Measurements from ENCODE around the gene CYTH4.

DNA sequence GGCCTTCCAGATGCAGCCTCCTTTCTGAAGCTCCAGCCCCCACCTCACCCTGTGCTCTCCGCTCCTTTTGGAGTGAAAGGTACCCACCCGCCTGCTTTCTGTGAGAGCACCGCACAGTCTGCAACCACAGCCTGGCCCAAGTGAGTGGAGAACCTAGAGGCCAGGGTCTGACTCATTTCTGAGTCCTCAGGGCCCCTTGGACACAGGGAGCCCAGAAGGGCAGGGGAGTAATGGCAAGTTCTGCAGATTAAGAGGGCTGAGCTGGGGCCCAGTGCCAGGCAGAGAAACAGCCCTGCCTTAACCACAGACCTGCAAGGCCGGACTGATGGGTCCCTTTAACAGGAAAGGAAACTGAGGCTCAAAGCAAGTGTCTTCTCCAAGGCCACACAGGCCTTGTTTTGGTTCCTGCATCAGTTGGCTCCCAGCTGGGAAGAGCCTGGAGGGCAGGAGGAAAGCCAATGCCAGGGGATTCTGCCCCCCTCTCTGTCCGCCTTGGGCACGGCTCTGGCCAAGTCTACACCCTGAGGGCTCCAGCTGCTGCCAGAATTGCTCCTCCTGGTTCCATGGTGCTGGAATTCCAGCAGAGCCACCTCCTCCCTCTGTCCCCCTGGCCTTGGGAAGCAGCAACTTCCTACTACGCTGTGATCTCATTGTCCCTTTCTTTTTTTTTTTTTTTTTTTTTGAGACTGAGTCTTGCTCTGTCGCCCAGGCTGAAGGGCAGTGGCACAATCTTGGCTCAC lies 55.1 kb downstream of the CYTH4 start:
- TF ChIP-seq, protein P1, sequence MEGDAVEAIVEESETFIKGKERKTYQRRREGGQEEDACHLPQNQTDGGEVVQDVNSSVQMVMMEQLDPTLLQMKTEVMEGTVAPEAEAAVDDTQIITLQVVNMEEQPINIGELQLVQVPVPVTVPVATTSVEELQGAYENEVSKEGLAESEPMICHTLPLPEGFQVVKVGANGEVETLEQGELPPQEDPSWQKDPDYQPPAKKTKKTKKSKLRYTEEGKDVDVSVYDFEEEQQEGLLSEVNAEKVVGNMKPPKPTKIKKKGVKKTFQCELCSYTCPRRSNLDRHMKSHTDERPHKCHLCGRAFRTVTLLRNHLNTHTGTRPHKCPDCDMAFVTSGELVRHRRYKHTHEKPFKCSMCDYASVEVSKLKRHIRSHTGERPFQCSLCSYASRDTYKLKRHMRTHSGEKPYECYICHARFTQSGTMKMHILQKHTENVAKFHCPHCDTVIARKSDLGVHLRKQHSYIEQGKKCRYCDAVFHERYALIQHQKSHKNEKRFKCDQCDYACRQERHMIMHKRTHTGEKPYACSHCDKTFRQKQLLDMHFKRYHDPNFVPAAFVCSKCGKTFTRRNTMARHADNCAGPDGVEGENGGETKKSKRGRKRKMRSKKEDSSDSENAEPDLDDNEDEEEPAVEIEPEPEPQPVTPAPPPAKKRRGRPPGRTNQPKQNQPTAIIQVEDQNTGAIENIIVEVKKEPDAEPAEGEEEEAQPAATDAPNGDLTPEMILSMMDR (CRISPR knock-in tag; IDR thresholded peaks at IDR 0.05): no peak
- TF ChIP-seq CBX5 (CRISPR knock-in tag; IDR thresholded peaks at IDR 0.05; ENCODE audit: borderline replicate concordance) (no peak), SAFB2 (CRISPR knock-in tag; IDR thresholded peaks at IDR 0.05; ENCODE audit: borderline replicate concordance, low read depth) (no peak), PHF20 (CRISPR knock-in tag; IDR thresholded peaks at IDR 0.05) (no peak), GTF2F1 (IDR thresholded peaks at IDR 0.05; ENCODE audit: low read length) (no peak), CREB1 (IDR thresholded peaks at IDR 0.05) (no peak), CREB1 (CRISPR knock-in tag; IDR thresholded peaks at IDR 0.05) (no peak), ATF2 (CRISPR knock-in tag; IDR thresholded peaks at IDR 0.05) (no peak)
- TF ChIP-seq, protein P2, sequence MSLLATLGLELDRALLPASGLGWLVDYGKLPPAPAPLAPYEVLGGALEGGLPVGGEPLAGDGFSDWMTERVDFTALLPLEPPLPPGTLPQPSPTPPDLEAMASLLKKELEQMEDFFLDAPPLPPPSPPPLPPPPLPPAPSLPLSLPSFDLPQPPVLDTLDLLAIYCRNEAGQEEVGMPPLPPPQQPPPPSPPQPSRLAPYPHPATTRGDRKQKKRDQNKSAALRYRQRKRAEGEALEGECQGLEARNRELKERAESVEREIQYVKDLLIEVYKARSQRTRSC (CRISPR knock-in tag; IDR thresholded peaks at IDR 0.05; ENCODE audit: low read depth): no peak
